ENCODE measurements around the gene ARSH. TPM values are rescaled to one million over a fixed set of nuclear protein-coding genes. Genes with fewer than 3 reads are reported as not detected.

The ARSH gene
- total RNA-seq, 1 experiment from 2014 or later, result not detected

GRCh38 chrX:3076416-3076991, 70.2 kb downstream of the ARSH start:
- Histone ChIP-seq H3K4me1 (replicated peaks; ENCODE audit: insufficient read depth) (no peaks in the 10 kb centered on the region), H3F3A (ENCODE audit: insufficient read depth, low read depth) (no peaks in the 10 kb centered on the region), H2AFZ (no peak overlapping the region), H4K20me1 (ENCODE audit: insufficient read depth) (no peaks in the 10 kb centered on the region), H3K27ac (no peak overlapping the region), H3K27me3 (ENCODE audit: insufficient read depth, low read depth) (no peaks in the 10 kb centered on the region; the same call in 1 of the 2 replicates), H3K79me2 (ENCODE audit: low read depth) (no peaks in the 10 kb centered on the region), H3K9me3 (ENCODE audit: insufficient read depth, low read depth) (no peaks in the 10 kb centered on the region), H3K9me2 (ENCODE audit: insufficient read depth) (no peaks in the 10 kb centered on the region), H3K4me2 (no peak overlapping the region), H3K4me3 (no peak overlapping the region), H3K36me3 (ENCODE audit: low read depth) (no peaks in the 10 kb centered on the region)
- intact Hi-C loops (cut with micrococcal nuclease; ENCODE audit: unreplicated experiment), result no loop called here
- BruUV-seq (replicated peaks), result no TSS peak
- ChIA-PET POLR2A (ENCODE audit: unreplicated experiment) (no interaction called here), CTCF (no interaction called here)
- TF ChIP-seq, protein P1, sequence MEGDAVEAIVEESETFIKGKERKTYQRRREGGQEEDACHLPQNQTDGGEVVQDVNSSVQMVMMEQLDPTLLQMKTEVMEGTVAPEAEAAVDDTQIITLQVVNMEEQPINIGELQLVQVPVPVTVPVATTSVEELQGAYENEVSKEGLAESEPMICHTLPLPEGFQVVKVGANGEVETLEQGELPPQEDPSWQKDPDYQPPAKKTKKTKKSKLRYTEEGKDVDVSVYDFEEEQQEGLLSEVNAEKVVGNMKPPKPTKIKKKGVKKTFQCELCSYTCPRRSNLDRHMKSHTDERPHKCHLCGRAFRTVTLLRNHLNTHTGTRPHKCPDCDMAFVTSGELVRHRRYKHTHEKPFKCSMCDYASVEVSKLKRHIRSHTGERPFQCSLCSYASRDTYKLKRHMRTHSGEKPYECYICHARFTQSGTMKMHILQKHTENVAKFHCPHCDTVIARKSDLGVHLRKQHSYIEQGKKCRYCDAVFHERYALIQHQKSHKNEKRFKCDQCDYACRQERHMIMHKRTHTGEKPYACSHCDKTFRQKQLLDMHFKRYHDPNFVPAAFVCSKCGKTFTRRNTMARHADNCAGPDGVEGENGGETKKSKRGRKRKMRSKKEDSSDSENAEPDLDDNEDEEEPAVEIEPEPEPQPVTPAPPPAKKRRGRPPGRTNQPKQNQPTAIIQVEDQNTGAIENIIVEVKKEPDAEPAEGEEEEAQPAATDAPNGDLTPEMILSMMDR (conservative IDR thresholded peaks at IDR 0.05), result no peak
- TF ChIP-seq EZH2 (IDR thresholded peaks at IDR 0.05; ENCODE audit: low read depth), result no peak
- no peak for DNase-seq

Other genes with a start within 250 kb of the ARSH start
- 1.7 and 2.0 TPM in 2 replicates for gene GYG2, start 177.6 kb upstream of the ARSH start, total RNA-seq (2021)
- gene ARSD, start 77.2 kb upstream of the ARSH start, total RNA-seq (2021), result 15.5 and 17.4 TPM in 2 replicates
- not detected in 2 replicates for gene ARSF, start 34.9 kb downstream of the ARSH start, total RNA-seq (2021)

All from PC-9 (cell line).